HL-60/S4 treated with retinoic acid at 250 ng/mL for 4 days and 3 days (cell line): ENCODE results near the gene CDC42.
"Not testable (repeated sequence)": the region's sequence is repeated elsewhere in the genome, so short reads cannot be mapped to it uniquely, and the experiment has no call there.

Source experiments
- in situ Hi-C: fragments of 300-500 bp; cut with MboI; formaldehyde crosslinking; loops from 2 replicates; pipeline ENCODE4 v1.7.0; 2022; ENCODE audit warnings: low sequenced_read_pairs

Gene CDC42

DNA sequence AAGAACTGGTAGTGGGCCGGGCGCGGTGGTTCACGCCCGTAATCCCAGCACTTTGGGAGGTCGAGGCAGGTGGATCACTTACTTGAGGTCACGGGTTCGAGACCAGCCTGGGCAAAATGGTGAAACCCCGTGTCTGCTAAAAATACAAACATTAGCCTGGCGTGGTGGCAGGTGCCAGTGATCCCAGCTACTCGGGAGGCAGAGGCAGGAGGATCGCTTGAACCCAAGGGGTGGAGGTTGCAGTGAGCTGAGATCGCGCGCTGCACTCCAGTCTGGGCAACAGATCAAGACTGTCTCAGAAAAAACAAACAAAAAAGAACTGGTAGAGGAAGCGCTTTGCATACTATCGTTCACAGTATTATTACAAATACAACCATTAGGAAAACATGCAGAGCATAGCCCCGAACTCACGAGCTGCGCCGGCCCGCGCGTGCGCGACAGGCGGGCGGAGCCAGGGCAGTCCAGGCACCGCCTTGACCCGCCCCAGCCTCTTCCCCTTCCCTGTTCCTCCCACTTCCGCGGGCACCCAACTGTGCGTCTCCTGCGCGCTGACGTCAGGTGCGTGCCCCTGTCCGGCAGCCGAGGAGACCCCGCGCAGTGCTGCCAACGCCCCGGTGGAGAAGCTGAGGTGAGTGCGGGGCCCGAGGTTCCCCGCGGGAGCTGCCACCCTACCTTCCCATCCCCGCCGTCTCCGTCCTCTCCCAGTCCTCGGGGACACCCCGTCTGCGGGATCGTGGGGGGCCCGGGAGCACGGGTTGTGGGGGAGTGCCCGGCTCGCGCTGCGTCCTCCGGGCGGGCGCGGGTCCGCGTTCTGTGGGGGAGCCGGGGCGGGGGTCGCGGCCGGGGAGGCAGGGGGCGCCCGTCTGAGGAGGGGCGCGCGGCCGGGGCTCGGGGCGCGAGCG lies at the start of gene CDC42:
TSS of gene CDC42 (plus strand) at position 595 of the 902 bp plus-strand sequence. CDS start 25,770 bp downstream, outside the sequence.
- in situ Hi-C loops = no loop called here

DNA sequence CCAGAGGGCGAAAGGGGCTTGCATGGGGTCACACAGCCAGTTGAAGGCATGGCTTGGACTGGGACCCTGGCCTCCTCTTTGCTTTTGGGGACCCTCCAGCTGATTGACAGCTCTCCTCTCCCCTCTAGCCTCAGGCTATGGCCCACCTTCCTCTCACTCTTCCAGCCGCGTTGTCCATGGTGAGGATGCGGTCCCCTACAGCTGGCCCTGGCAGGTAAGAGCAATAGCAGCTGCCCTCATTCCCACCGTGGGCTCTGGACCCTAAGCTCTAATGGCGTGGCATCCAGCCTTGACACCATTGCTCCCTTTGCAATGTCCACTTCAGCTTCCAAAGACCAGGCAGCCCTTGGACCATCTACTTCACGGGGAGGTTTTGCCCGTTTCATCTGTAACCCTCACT lies 49.6 kb upstream of the CDC42 start:
- in situ Hi-C loops = not testable (repeated sequence)

DNA sequence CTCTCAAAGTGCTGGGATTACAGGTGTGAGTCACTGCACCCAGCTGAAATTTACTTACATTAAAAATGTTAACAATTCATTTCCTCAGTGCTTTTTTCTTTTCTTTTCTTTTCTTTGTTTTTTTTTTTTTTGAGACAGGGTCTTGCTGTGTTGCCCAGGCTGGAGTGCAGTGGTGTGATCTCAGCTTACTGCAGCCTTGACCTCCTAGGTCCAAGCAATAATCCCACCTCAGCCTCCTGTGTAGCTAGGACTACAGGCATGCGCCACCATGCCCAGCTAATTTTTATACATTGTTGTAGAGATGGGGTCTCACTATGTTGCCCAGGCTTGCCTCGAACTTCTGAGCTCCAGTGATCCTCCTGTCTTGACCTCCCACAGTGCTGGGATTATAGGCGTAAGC lies 48.5 kb upstream of the CDC42 start:
- in situ Hi-C loops = not testable (repeated sequence)

DNA sequence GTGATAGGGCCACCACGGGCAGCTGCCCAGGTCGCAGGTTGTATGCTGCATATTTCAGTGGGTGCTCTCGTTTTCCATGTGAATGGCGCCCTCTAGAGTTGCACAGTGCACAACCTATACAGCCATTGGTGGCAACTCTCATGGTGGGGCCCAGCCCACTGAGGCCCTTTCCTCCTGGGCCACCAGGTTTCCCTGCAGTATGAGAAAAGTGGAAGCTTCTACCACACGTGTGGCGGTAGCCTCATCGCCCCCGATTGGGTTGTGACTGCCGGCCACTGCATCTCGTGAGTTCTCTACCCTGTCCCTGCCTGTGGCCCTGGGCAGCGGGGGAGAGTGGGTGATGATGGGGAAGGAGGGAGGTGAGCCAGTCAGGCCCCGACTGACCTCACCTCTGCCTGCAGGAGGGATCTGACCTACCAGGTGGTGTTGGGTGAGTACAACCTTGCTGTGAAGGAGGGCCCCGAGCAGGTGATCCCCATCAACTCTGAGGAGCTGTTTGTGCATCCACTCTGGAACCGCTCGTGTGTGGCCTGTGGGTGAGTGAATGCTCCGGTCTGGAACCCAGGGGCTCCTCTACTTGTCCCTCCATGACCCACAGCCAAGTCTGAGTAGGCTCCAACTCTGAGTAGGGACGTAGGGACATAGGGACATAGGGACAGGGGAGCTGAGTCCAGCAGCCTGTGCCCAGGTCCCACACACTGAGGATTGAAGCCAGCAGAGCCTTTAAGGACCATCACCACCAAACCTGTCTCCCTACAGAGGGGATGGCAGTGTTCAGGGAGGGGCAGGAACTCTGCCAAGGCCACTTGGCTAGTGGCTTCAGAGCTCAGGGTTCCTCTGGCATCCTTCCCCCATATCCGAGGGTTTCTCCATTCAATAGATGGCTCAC lies 47.0 kb upstream of the CDC42 start:
- in situ Hi-C loops = not testable (repeated sequence)

DNA sequence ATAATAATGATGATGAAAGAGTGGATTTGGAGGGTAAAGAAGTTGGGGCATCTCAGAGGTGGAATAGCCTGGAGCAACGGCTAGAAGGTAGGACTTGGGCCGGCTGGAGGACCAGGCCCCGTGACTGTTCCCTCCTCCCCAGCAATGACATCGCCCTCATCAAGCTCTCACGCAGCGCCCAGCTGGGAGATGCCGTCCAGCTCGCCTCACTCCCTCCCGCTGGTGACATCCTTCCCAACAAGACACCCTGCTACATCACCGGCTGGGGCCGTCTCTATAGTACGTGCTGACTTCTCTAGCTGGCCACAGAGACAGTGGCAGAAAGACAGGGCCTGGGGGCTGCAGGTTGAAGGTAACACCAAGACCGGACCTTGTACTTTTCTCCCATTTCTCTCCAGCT lies 45.8 kb upstream of the CDC42 start:
- in situ Hi-C loops = not testable (repeated sequence)

DNA sequence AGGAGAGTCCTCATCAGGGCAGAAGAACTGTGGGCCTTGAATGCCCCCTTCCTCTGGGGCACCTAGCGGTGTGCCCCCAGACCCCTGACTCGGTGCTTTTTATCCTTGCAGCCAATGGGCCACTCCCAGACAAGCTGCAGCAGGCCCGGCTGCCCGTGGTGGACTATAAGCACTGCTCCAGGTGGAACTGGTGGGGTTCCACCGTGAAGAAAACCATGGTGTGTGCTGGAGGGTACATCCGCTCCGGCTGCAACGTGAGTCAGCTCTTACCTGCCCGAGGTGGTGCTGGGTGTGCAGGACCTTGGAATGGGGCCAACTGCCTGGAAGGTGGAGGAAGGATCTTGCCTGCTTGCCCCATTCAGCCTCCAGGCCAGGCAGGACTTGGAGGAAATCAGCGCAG lies 45.2 kb upstream of the CDC42 start:
- in situ Hi-C loops = not testable (repeated sequence)

DNA sequence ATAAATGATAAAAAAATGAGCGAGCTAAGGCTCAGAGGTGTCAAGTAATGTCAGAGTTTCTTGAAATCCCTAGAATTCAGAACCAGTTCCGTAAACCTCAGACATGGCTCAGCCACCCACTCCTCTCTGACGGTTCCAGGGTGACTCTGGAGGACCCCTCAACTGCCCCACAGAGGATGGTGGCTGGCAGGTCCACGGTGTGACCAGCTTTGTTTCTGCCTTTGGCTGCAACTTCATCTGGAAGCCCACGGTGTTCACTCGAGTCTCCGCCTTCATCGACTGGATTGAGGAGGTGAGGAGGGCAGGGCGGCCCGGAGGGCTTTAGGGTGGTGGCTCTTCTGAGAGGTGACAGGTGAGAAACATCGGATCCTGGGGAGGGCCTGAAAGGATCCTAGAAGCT lies 42.9 kb upstream of the CDC42 start:
- in situ Hi-C loops = not testable (repeated sequence)

DNA sequence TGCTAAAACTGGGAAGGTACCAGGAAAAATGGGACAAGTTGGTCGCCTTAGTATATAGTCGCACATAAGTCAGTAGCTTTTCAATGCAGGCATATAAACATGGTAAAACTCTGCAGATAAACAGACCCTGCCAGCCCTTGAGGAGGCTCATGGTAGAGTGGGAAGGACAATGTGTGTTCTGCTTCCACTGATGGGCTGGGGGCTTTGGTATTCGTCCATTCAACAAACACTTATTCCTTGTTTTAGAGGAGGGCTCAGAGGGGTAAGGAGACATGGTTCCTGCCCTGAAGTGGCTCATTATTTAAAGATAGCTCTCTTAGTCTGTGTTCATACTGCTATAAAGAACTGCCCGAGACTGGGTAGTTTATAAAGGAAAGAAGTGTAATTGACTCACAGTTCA lies 39.8 kb upstream of the CDC42 start:
- in situ Hi-C loops = not testable (repeated sequence)

DNA sequence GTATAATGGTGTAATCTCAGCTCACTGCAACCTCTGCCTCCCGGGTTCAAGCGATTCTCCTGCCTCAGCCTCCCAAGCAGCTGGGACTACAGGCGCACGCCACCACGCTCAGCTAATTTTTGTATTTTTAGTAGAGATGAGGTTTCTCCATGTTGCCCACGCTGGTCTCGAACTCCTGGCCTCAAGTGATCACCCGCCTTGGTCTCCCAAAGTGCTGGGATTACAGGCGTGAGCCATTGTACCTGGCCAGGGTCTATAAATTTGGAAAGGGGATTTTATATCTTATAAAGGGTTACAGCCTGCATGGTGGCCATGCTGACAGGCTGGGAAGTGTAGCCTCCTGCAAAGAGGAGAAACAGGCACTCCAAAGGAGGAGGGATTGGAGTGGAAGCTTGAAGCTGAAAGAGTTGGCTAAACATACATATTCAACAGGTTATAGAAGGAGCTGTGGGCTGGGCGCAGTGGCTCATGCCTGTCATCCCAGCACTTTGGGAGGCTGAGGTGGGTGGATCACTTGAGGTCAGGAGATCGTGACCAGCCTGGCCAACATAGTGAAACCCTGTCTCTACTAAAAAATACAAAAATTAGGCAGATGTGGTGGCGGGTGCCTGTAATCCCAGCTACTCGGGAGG lies 37.8 kb upstream of the CDC42 start:
- in situ Hi-C loops = not testable (repeated sequence)

DNA sequence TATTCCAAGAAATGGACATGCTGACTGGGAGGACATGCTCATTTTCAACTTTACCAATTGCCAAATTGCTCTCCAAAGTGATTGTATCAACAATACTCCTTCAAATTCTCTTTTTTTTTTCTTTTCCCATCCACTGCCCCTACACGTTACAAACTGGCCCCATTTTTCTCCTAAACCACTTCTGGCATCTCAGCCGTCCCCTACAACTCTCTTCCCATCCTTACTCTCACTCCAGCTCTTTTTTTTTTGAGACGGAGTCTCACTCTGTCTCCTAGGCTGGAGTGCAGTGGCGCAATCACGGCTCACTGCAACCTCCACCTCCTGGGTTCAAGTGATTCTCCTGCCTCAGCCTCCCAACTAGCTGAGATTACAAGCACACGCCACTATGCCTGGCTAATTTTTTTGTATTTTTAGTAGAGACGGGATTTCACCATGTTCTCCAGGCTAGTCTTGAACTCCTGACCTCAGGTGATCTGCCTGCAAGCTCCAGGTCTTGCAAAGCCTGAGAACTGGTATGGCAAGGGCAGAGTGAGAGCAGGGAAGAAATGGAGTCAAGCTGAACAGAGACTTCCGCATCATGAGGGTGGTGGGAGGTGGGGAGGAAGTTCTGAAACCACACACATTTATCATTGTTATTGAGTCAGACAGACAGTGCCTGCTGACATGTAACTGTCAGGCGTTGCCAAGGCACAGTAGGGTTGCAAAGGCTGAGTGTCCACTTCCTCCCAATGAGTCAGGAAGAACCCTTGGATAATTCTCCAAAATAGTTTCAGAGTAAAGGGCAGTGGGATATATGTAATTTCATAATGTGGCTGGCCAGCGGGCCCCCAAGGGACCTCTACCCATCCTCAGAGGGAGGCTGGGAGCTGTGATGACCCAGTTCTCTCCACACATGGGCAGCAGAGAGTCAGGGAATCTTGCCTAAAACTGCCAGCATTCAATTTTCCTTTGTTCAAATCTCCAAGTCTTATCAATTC lies 33.6 kb upstream of the CDC42 start:
- in situ Hi-C loops = no loop called here

DNA sequence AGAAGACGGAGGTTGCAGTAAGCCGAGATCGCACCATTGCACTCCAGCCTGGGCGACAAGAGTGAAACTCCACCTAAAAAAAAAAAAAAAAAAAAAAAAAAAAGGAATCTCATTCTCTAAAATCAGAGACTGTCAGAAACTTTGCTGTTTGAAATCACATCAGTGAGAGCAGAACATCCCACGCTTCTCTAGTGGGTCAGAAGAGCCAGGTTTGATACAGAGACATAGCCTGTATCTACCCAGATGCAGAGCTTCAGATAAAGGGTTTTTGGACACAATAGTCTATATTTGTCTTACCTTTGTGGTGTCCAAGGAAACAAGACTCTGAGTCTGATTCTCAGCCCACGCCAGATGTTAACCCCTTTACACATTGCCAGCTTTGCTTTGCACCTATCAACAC lies 31.4 kb upstream of the CDC42 start:
- in situ Hi-C loops = no loop called here

DNA sequence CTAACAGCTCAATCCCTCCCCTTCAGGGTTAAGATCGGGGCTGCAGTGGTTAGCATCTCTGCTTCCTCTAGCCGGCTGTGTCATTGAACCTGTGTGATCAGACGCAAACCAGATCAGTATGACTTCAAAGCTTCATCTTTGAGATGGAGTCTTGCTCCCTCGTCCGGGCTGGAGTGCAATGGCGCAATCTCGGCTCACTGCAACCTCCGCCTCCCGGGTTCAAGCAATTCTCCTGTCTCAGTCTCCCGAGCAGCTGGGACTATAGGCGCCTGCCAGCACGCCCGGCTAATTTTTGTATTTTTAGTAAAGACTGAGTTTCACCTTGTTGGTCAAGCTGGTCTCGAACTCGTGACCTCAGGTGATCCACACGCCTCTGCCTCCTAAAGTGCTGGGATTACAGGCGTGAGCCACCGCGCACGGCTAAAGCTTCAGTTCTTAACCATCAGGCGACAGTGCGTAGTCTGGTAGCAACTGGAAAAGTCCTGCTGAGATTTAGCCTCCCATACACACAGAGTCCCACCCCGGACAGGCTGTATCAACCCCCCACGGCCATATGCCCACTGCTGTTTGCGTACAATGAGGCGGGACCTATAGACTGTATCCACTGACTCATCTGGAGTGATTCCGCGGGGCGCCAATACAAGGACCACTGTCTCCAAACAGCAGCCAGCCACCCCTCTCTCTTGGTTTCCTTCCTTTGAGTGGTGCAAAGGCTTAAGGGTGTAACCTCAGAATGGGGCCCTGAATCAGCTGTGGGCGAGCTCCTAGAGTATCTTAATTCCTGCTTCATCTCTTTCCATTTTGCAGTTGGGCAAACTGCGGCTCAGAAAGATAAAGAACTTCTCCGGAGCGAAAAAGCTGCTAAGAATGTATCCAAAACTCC lies 27.8 kb upstream of the CDC42 start:
- in situ Hi-C loops = no loop called here

DNA sequence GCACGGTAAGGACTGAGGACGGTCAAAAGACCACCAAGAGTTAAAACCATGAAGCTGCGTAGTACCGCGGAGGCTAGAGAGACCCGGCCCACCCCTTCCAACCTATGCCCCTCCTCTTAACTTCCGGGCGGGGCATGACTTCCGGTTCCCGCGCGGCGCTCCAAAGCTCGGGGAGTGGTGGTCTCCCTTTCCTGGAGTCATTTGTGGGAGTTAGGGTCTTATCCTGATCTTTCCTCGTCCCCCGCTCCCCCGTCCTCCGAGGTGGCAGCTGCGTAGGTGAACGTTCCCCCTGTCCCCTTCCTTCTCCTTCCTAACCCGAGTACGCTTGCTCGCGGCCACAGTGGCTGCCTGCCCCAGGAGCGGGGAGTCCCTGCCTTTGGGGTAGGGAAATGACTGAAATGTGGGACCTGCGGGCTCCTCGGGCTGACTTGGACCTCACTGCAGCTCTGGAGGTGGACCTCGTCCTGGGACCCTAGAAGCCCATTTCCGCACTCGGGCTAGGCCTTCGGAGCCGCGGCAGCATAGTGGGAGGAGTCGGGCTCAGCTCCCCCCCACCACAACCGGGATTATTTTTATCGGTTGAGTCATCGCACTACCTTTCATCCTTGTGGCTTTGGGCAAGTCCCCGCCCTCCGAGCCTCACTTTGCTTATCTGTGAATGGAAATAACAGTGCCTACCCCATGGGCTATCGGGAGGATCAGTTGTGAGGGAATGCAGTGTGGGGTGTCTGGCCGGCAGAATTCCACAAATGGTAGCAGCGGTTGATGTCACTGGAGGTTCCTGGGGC lies 26.9 kb upstream of the CDC42 start:
- in situ Hi-C loops = no loop called here

DNA sequence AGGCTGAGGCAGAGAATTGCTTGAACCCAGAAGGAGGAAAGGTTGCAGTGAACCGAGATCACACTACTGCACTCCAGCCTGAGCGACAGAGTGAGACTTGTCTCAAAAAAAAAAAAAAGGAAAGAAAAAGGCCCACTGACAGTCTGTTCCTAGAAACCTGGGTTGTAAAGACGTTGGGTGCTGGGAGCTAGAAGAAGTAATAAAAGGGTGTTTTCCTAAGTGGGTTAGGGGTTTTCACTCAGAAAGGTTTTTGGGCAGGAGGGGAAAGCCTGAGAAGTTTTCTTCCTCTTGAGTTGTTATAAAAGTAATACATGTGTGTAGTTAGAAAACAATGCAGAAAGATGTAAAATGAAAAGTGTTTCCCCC lies 25.6 kb upstream of the CDC42 start:
- in situ Hi-C loops = no loop called here

DNA sequence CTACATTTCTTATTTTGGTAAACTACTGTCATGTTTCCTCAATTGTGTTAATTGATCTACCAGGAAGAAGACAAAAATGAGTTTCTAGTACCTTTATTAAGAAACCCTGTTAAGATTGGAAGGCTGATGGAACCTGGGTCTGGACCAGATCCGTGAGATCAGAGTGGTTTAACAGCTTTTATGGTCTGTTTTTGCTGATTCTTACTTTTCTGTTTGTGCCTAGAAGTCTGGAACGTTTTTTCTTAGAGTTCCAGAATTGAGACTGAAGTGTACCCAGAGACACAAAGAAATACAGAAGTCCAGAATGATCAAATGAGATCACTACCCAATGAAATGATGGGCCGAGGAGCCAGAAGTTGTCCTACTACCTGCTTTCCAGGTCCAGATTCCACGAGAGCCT lies 22.5 kb upstream of the CDC42 start:
- in situ Hi-C loops = no loop called here

DNA sequence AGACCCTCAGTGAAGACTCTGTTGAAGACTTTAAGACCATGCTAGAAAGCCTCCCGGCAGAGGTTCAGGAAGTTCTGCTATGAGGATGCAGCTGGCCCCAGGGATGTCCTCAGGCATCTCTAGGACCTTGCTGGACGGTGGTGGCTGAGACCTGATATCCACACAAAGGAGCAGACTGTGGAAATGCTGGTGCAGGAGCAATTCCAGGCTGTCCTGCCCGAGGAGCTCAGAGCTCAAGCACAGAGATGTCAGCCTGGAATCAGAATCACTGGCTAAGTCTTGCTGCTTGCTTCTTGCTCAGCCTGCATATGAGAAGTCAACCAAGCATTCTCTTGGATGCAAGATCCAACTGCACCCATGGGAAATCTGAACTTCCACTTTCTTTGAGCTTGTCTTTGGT lies 22.0 kb upstream of the CDC42 start:
- in situ Hi-C loops = no loop called here

DNA sequence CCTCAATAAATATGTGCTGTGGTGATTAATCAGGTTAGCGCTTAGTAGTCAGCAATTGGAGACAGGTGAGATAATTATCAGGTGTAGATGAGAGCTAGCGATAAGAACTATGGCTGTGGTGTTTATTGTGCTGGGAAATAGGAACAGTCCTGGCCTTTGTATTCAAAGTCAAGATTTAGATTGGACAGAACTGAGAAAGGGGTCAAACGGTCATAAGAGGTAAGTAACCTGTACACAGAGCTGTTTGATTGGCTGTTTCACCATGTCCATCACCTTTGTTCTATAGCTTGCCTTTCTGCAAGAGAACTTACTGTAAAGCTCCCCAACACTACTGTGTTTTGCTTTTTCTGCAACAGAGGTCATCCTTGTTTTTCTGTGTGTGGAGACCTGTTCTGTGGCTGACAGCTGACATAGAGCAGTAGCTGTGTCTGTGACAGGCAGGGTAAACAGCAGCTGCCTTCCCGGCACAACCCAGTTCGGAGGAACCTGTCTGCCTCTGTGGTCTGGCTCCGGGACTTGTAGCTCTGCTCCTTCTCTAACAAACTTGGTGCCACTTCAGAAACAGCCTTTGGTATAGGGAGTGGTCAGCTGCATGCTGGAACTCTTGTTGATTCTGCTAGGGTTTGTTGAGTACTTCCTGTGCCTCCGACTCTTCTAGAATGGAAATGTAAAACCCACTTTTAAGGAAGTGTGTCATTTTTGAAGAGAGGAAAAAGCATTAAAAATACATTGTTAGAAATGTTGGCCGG lies 21.1 kb upstream of the CDC42 start:
- in situ Hi-C loops = no loop called here

DNA sequence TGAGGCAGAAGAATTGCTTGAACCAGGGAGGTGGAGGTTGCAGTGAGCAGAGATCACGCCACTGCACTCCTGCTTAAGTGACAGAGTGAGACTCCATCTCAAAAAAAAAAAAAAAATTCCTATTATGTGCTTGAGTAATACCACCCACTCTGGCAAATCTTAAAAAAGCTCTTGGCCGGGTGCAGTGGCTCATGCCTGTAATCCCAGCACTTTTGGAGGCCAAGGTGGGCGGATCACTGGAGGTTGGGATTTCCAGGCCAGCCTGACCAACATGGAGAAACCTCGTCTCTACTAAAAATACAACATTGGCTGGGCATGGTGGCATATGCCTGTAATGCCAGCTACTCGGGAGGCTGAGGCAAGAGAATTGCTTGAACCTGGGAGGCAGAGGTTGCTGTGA lies 17.7 kb upstream of the CDC42 start:
- in situ Hi-C loops = not testable (repeated sequence)
